HG03575 (cell line): ENCODE measurements around the gene SERP2.

Source experiments
- ATAC-seq: cut with Tn5 transposase; IDR thresholded peaks from one replicate; pipeline ENCODE4 v1.9.1; 2021; ENCODE audit not compliant: unreplicated experiment, insufficient number of reproducible peaks, low FRiP score; ENCODE audit errors: extremely low read depth

SERP2 gene

GRCh38 chr13:44383945-44384344 lies 10.3 kb downstream of the SERP2 start:
- no peak for ATAC-seq

- no peak for ATAC-seq
Measured at GRCh38 chr13:44384778-44385177, 11.2 kb downstream of the SERP2 start.

DNA sequence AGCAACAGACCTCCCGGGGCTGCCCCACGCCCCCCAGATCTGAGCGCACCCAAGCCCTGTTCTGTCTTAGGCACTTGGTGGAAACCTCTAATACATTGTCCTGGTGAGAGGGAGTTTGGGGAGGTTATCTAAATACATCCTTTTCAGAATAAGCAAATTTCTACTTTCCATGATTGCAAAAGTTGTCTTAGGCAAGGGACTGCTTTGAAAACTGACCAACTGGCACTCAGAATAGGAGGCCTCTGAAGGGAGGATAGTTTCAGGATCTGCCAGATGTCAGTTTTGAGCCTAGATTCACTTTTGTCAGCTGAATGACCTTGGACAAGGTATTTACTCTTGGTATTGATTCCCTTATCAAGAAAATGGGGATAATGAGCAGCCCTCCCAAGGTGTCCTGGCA lies 11.8 kb downstream of the SERP2 start:
- ATAC-seq = no peak

GRCh38 chr13:44385847-44386246 lies 12.2 kb downstream of the SERP2 start:
- no peak for ATAC-seq

DNA sequence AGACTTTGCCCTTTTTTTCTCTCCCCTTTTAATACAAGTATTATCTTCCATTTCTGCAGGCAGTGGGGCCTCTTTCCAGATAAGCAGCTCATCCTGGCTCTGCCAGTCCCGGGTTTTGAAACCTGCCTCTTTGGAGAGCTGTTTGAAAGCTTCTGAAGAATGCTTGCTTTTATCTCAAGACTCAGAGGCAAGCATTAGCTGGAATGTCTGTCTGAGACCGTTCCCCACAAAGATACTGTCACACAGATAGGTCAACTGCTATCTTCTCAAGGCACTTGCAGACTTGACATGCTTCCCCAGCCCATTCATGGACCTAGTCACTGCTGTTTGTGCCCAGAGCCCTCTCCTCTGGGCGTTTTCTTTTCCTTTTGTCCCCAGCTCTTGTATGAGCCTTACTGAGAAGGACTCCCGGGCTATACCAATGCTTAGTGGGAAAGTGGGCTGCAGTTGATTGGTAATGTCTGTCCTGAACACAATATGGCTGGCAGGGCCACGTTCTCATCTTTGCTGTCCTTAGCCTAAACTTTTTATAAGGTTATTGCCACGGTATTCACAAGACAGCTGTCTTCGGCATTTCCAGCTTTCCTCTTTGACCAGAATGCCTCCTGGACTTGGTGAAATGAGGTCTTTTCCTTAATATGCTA lies 13.4 kb downstream of the SERP2 start:
- no peak for ATAC-seq

DNA sequence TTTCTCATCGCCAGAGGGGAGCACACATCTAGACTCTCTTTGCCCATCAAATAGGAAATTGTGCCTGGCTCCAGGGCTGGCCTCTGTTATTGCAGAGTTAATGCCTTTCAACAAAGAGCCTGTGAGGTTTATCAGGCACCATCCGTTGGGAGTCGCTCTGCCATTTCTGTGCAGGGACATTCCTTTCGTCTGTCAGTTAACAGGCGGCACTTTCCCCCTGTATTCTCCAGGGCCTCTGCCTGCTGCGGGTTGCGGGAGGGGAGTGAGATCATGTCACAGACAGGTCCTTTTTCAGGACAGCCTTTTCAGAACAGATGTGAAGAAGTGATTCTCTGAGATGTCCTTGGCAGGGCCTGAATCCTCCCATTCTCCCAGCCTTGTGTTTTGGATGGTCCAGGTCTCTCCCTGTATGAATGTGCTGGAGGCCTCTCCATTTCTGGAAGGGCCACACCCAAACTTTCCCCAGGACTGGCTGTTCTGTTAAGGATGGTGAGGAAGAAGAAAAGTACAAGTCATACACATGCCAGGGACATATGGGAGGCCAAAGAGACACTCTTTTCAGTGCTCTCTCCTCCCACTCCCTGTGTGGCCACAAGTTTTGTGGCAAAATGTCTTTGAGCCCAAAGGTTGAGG lies 14.9 kb downstream of the SERP2 start:
- no peak for ATAC-seq

- no peak for ATAC-seq
Measured at GRCh38 chr13:44389060-44389666, 15.5 kb downstream of the SERP2 start.

GRCh38 chr13:44389876-44390275 lies 16.3 kb downstream of the SERP2 start:
- no peak for ATAC-seq

- ATAC-seq = no peak
Measured at GRCh38 chr13:44393391-44393790, 19.8 kb downstream of the SERP2 start.

GRCh38 chr13:44394658-44395057 lies 21.0 kb downstream of the SERP2 start:
- ATAC-seq = no peak

DNA sequence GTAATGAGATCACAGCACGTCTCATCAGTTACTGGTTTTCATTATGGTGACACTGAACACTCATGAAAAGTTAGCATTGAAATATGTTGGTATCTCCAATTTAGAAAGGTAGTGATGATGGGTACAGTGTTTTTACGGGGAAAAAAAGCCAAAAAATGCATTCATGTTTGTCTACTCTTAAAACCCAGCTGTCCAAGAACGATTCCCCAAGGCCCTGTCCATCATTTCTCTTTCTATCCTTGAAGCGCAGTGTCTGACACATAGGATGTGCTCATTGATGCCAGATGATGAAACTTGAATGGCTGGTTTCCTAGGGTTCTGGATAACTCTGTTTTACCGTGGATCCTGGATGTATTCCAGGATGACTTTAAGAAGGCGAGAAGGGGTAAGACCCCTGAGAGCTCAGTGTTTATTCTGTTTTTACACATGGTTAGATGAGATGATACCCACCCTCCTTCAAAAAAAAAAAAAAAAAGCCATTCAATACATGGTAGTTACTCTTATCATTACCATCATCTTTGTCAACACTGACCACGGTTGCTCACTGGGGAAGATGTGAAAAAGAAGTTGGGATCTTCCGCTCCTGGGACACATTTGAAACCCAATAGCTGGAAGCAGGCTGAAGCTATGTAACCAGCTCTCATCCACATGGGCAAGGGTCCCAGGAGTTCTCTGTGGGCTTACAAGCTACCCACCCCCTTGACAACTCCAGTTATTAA lies 22.5 kb downstream of the SERP2 start:
- ATAC-seq = no peak

- ATAC-seq = no peak
Measured at GRCh38 chr13:44396701-44397580, 23.3 kb downstream of the SERP2 start.

DNA sequence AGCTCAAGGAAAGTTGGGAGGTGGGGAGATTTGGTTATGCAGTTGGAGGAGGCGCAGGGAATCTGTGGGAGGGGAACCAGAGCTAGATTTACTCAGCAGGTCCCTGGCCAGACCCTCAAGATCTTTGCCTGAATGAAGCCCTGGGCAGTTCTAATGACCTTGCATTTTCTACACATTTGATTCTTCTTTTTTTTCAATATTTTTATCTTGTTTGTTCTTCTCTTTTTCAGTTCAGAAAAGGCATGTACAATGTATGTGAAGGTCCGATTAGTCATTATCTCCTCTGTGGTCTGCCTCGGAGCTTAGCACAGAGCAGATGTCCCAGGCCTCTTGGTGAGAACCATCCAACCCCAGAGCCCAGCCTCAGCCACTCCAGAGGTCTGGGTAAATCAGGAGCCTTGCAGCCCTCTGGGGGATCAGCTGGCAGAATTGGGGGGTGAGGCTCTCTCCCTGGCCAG lies 24.2 kb downstream of the SERP2 start:
- no peak for ATAC-seq

DNA sequence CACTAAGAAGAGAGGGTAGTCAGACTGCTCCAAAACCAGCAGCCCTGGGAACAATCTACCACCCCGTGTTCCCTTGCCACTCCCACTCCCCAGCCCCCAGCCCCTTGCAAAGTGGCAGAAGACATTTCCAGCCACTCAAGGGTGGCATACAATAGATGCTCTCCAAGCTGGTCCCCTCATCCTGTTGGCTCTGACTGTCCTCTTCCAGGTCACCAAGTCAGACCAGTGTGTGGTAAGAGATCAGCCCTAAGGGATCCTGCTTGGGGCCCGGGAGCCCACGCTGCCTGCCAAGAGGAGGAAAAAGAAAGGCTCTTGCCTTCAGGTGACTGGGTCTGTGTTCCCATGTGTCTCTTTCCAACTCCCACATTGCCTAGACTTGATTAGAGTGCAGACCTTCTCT lies 25.0 kb downstream of the SERP2 start:
- no peak for ATAC-seq

DNA sequence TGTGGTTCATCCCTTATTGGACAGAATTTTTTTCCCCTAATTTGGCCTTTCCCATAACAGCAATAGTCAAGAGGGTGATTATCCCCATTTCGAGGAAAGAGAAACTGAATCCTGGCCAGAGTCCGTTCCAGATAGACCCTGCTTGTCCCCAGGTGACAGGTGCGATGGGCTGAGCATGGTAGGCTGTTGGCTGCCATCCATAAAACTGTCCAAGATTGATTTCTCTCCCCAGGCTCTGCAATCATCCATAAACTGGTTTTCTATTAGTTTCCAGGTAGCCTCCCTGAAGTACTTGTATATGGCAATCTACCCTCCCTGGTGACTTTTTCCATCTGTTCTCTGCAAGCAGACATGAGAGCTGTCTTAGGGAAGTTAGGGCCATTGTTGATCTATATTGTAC lies 25.4 kb downstream of the SERP2 start:
- no peak for ATAC-seq

- ATAC-seq = no peak
Measured at GRCh38 chr13:44400736-44401135, 27.1 kb downstream of the SERP2 start.

- ATAC-seq = no peak
Measured at GRCh38 chr13:44401577-44401976, 28.0 kb downstream of the SERP2 start.

GRCh38 chr13:44402899-44403445 lies 29.3 kb downstream of the SERP2 start:
- no peak for ATAC-seq
